ENCODE results near the gene C16orf96.

- TF ChIP-seq CTCF (IDR thresholded peaks at IDR 0.05; ENCODE audit: low read depth, low read length) (no peak), EZH2phosphoT487 (IDR thresholded peaks at IDR 0.05; ENCODE audit: low read depth) (no peak)
These were observed 77.9 kb downstream of the C16orf96 start for GRCh38 chr16:4633910-4634635.
